PC-9 (cell line): ENCODE data around the gene USP17L17.
"Not testable (repeated sequence)": the region's sequence is repeated elsewhere in the genome, so short reads cannot be mapped to it uniquely, and the experiment has no call there.

Source experiments
- CTCF ChIP-seq: fragments of 200-600 bp; sonication (generic); conservative IDR thresholded peaks from 2 replicates; pipeline ENCODE4 v1.6.1; 2017; ENCODE audit warnings: mixed run types, antibody characterized with exemption, mild to moderate bottlenecking, moderate library complexity
- EZH2 ChIP-seq: fragments of 200-600 bp; sonication (generic); IDR thresholded peaks from 2 replicates; pipeline ENCODE4 v1.8.0; 2017; ENCODE audit warnings: antibody characterized with exemption, low read depth

DNA sequence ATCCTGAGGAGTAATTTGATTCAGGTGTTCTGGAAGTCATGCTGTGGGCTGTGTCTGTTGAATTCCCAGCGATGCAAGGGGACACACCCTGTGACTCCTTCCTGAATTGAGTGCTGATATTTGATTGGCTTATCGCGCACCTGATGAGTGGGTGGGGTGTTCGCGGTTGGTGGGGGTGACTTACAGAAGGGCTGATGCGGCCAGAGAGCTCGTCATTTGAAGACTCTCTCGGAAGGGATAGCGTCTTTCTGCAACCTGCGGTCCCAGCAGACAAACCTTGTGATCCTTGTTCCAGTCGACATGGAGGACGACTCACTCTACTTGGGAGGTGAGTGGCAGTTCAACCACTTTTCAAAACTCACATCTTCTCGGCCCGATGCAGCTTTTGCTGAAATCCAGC, at the start of gene USP17L17:
- not testable (repeated sequence) for TF ChIP-seq CTCF, EZH2
